Stimulated activated effector memory CD8-positive, alpha-beta T cell treated with anti-CD3 and anti-CD28 coated beads, Interleukin-12 subunit alpha, Interleukin-12 subunit beta, amount 100 ng/mL, for 72 hours (primary cell): ENCODE results near the gene UBE2S.
A peak's percentile ranks its signal among the peaks of the same experiment; 100 is the strongest.

Experiments
- ATAC-seq: fragments of 150-1000 bp; cut with Tn5 transposase; 2 replicates; pipeline ENCODE4 v1.10.0; 2021
- DNase-seq, 2 donors: peaks; one replicate each; pipeline ENCODE4 v3.0.0; 2021 to 2022; ENCODE audit warnings: low spot score in 2 of 2
- H3K27ac Mint-ChIP-seq: one replicate; pipeline ENCODE4 v1.8.0; 2022; ENCODE audit warnings: mild to moderate bottlenecking, mixed read lengths
- H3K36me3 Mint-ChIP-seq: one replicate; pipeline ENCODE4 v1.8.0; 2022; ENCODE audit warnings: mild to moderate bottlenecking, mixed read lengths
- H3K4me1 Mint-ChIP-seq: one replicate; pipeline ENCODE4 v1.8.0; 2022; ENCODE audit warnings: mixed read lengths
- H3K4me3 Mint-ChIP-seq: one replicate; pipeline ENCODE4 v1.8.0; 2022; ENCODE audit warnings: mild to moderate bottlenecking, mixed read lengths
- H3K9me3 Mint-ChIP-seq: one replicate; pipeline ENCODE4 v1.8.0; 2022; ENCODE audit warnings: mixed read lengths

UBE2S gene

GRCh38 chr19:55384131-55384919 is 23.3 kb downstream of the UBE2S start, which contains the start of gene TMEM238:
Gene TMEM238 (minus strand): TSS chr19:55384292. CDS start chr19:55384259, 33 bp downstream.
- H3K36me3 Mint-ChIP-seq = peaks cover 47% of the 10 kb centered on the region
- DNase-seq (peak in 1 of 2 donors; percentile 76), ATAC-seq (peak; percentile 9)
- peak within 1 kb of the TSS; percentile 99 for H3K4me3 Mint-ChIP-seq
- H3K4me1 Mint-ChIP-seq = peaks cover 73% of the 10 kb centered on the region
- H3K9me3 Mint-ChIP-seq = no peaks in the 10 kb centered on the region
- H3K27ac Mint-ChIP-seq = peak within 1 kb of the TSS; percentile 100

DNA sequence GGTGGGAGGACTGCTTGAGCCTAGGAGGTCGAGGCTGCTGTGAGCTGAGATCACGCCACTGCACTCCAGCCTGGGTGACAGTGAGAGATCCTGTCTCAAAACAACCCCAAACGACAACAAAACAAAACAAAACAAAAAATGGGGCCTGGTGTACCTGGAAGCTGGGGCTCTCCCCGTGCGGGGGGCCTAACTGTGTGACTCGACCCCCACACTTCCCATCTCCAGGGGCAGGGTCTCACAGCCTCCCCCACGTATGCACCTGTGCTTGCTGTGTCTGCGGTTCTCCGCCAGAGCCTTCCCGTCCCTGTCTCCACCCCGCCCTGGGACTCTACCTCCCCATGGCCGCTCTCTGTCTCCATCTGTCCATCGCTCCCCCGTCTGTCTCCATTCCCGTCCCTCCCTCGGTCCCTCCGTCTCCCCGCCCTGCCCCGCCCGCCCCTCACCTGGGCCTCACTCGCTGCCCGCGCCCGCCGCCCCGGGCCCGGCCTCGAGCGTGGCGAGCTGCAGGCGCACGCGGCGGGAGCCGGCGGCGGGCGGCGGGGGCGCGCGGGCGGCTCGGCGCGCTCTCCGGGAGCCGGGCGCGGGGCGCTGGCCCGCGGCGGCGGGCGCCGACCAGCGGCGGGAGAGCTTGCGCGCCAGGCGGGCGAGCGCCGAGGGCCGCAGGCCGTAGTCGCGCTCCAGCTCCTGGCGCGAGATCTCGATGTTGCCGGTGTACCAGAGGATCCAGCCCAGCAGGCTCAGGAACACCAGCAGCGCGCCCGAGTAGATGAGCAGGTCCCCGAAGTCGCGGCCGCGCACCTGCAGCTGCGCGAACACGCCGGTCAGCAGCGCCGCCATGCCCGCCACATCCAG is 24.1 kb downstream of the UBE2S start:
- Mint-ChIP-seq H3K4me1 (peaks cover 67% of the 10 kb centered on the region), H3K36me3 (peaks cover 41% of the 10 kb centered on the region), H3K27ac (peak overlapping the region; percentile 100), H3K9me3 (no peaks in the 10 kb centered on the region), H3K4me3 (peak overlapping the region; percentile 99)
- ATAC-seq = peak; percentile 19
- DNase-seq = peak; percentile 41 to 77

GRCh38 chr19:55382522-55383054 is 25.0 kb downstream of the UBE2S start:
- no peak for DNase-seq
- peak overlapping the region; percentile 100 for H3K27ac Mint-ChIP-seq
- ATAC-seq = no peak
- peaks cover 32% of the 10 kb centered on the region for H3K36me3 Mint-ChIP-seq
- H3K4me3 Mint-ChIP-seq = peak overlapping the region; percentile 99
- H3K9me3 Mint-ChIP-seq = no peaks in the 10 kb centered on the region
- H3K4me1 Mint-ChIP-seq = peaks cover 58% of the 10 kb centered on the region

DNA sequence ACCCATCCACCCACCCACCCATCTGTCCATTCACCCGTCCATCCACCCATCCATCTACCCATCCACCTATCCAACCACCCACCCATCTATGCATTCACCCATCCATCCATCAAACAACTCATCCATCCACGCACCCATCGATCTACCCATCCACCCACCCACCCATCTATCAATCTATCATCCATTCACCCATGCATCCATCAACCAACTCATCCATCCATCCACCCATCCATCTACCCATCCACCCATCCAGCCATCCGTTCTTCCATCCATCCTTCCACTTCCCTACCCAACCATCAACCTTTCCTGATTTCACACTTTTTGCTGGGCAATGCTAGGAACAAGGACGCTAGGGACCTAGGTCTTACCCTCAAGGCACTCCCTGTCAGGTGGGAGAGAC is 25.6 kb downstream of the UBE2S start:
- Mint-ChIP-seq H3K36me3 (peaks cover 26% of the 10 kb centered on the region), H3K9me3 (no peaks in the 10 kb centered on the region), H3K4me1 (peaks cover 52% of the 10 kb centered on the region), H3K4me3 (peak overlapping the region; percentile 99), H3K27ac (peak overlapping the region; percentile 100)
- ATAC-seq = no peak
- DNase-seq = no peak

- Mint-ChIP-seq H3K4me3 (no peak overlapping the region), H3K36me3 (peaks cover 6% of the 10 kb centered on the region), H3K27ac (no peak overlapping the region), H3K4me1 (peaks cover 28% of the 10 kb centered on the region), H3K9me3 (no peaks in the 10 kb centered on the region)
- DNase-seq (no peak), ATAC-seq (no peak)
Measured at GRCh38 chr19:55379174-55379573, 28.4 kb downstream of the UBE2S start.

- Mint-ChIP-seq H3K27ac (no peak overlapping the region), H3K4me1 (peaks cover 27% of the 10 kb centered on the region), H3K4me3 (no peak overlapping the region), H3K36me3 (peaks cover 6% of the 10 kb centered on the region), H3K9me3 (no peaks in the 10 kb centered on the region)
- ATAC-seq (no peak), DNase-seq (no peak)
Measured at GRCh38 chr19:55377356-55378131, 30.0 kb downstream of the UBE2S start.

DNA sequence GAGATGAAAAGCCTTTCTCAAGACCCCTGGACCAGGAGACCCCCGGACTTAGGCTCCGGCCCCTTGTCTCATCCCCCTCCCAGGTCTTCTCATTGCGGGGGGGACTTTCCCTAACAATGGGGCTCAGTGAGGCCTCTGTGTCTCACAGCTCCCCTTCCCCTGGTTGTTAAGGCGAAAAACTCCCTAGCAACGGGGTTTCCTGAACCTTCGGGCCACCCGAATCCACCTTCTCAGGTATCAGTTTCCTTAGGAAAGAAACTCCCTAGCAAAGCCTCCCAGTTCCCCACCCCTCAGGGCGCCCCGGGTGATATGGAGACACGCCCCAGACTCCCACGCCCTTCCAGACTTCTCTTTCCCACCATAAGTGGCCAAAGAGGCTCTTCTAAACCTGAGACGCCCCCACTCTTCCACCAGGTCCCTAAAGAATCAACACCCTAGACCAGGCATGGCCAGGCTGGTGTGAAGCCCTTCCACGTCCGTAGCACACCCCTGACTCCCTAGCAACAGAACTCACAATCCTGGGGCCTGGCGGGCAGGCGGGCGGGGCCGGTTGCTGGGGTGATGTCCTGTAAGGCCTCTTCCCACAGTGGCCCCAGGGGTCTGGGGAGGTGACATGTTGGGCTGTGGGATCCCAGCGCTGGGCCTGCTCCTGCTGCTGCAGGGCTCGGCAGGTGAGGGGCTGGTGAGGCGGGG is 31.2 kb downstream of the UBE2S start, which contains the start of gene TMEM190:
Gene TMEM190, plus strand, starts transcription at position 586 of the 693 bp plus-strand sequence. Its CDS starts 28 bp downstream, at position 614.
- H3K9me3 Mint-ChIP-seq = no peaks in the 10 kb centered on the region
- H3K4me3 Mint-ChIP-seq = no peak within 1 kb of the TSS
- ATAC-seq = no peak
- H3K4me1 Mint-ChIP-seq = peaks cover 15% of the 10 kb centered on the region
- no peak within 1 kb of the TSS for H3K27ac Mint-ChIP-seq
- peaks cover 6% of the 10 kb centered on the region for H3K36me3 Mint-ChIP-seq
- no peak for DNase-seq

- Mint-ChIP-seq H3K4me3 (no peak overlapping the region), H3K4me1 (peaks cover 15% of the 10 kb centered on the region), H3K9me3 (no peaks in the 10 kb centered on the region), H3K36me3 (peaks cover under 1% of the 10 kb centered on the region), H3K27ac (no peak overlapping the region)
- DNase-seq (no peak), ATAC-seq (no peak)
Measured at GRCh38 chr19:55373993-55374757, 33.4 kb downstream of the UBE2S start.

DNA sequence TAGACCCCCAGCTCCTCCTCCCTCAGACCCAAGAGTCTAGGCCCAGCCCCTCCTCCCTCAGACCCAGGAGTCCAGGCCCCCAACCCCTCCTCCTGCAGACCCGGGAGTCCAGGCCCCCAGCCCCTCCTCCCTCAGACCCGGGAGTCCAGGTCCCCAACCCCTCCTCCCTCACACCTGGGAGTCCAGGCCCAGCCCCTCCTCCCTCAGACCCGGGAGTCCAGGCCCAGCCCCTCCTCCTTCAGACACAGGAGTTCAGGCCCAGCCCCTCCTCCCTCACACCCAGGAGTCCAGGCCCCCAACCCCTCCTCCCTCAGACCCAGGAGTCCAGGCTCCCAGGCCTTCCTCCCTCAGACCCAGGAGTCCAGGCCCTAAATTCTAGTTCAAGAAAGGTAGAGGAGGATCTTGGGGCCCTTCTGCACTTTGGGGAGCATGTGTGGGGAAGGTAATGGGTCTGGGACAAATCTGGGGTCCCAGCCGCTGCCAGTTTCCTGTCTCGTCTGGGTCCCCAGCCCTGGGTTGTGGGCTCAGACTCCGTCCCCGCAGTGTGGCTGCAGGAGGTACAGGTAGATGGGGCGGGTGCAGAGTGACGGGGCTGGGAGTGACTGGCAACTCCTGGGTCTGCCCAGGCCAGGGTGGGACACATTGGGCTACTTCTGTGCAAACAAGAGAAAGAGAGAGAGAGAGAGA is 34.1 kb downstream of the UBE2S start:
- Mint-ChIP-seq H3K9me3 (no peaks in the 10 kb centered on the region), H3K4me1 (peaks cover 14% of the 10 kb centered on the region), H3K4me3 (no peak overlapping the region), H3K36me3 (no peaks in the 10 kb centered on the region), H3K27ac (no peak overlapping the region)
- ATAC-seq = no peak
- no peak for DNase-seq

- Mint-ChIP-seq H3K9me3 (no peaks in the 10 kb centered on the region), H3K4me1 (peaks cover 14% of the 10 kb centered on the region), H3K36me3 (no peaks in the 10 kb centered on the region), H3K27ac (no peak overlapping the region), H3K4me3 (no peak overlapping the region)
- no peak for DNase-seq
- peak; percentile 62 for ATAC-seq
Measured at GRCh38 chr19:55372316-55373081, 35.1 kb downstream of the UBE2S start.

DNA sequence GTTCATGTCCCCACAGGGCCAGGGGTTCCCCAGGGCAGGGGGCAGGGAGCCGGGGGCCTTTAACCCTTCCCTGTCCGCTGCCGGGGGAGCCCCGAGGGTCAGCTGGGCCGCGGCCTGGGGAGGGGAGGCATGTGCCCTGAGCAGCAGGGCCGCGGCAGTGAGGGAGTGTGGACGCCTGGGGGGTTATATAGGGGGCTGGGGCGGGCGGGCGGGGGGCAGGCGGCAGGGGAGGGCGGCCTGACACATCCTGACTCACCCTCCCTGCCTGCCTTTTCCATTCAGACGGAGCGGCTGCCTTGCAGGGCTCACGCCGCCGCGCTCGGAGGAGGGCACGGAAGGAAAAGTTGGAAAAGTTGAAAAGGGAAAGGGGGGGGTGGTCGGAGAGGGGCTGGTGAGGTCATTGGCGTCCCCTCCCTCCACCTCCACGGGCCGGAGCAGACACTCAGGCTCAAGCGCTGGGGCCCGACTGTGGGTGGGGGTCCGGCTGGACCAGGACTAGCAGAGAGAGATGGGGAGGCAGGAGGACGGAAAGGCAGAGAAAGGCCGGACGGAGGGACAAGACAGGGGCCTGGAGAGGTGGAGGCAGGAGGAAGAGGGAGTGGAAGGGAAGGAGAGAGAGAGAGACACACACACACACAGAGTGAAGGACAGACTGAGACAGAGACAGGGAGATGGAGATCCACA is 37.1 kb downstream of the UBE2S start, which contains the start of gene IL11:
Gene IL11, minus strand, starts transcription at position 159 of the 684 bp plus-strand sequence. Its CDS starts 153 bp downstream, at position 6.
- Mint-ChIP-seq H3K36me3 (no peaks in the 10 kb centered on the region), H3K4me3 (peak within 1 kb of the TSS; percentile 74), H3K9me3 (no peaks in the 10 kb centered on the region), H3K27ac (peak within 1 kb of the TSS; percentile 63), H3K4me1 (peaks cover 14% of the 10 kb centered on the region)
- ATAC-seq (no peak), DNase-seq (no peak)

DNA sequence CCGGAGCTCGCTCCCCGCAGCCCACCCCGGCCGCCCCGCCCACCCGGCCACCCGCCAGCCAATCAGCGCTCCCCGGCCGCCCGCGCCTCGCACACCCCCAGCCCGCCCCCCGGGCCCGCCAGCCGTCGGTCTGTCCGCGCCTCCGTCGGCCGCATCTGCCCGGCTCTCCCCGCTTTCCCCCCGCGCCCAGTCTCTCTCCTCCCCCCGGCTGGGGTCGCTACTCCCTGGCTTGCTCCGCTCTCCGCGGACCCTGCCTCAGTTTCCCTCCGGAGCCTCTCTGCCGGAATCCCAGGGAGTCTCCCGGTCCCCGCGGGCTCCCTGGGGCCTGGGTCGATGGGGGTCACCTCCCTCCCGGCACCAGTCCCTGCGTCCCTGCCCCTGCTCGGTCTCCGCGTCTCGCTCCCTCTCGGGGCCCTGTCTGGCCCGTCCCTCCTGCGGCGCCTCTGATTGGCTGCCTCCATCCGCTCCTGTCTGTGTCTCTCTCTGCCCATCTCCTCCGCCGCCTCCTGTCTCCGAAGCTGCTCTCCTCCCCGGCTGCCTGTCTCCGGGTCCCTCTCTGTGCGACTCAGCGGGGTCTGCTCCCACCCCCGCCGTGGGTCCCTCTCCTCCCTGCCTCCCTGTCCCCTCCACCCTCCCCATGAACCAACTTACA is 37.8 kb downstream of the UBE2S start:
- H3K27ac Mint-ChIP-seq = peak overlapping the region; percentile 63
- peak overlapping the region; percentile 74 for H3K4me3 Mint-ChIP-seq
- DNase-seq = peak in 1 of 2 donors; percentile 36
- H3K4me1 Mint-ChIP-seq = peaks cover 14% of the 10 kb centered on the region
- no peaks in the 10 kb centered on the region for H3K36me3 Mint-ChIP-seq
- peak; percentile 78 for ATAC-seq
- H3K9me3 Mint-ChIP-seq = no peaks in the 10 kb centered on the region
